NB4 (cell line): ENCODE measurements around the gene SPATA3.

ENCODE experiments used
- POLR2A ChIP-seq: IDR thresholded peaks from 2 replicates; pipeline ENCODE4 v1.6.1; 2011; ENCODE audit warnings: mild to moderate bottlenecking; ENCODE audit not compliant: insufficient read length; ENCODE audit errors: extremely low read depth
- TF ChIP-seq, protein P1 (sequence below): IDR thresholded peaks from one replicate; pipeline ENCODE4 v1.5.1; 2012; ENCODE audit warnings: low read depth, low read length
- TF ChIP-seq, protein P2 (sequence below): IDR thresholded peaks from 2 replicates; pipeline ENCODE4 v1.6.1; 2011; ENCODE audit warnings: low read depth, low read length

DNA sequence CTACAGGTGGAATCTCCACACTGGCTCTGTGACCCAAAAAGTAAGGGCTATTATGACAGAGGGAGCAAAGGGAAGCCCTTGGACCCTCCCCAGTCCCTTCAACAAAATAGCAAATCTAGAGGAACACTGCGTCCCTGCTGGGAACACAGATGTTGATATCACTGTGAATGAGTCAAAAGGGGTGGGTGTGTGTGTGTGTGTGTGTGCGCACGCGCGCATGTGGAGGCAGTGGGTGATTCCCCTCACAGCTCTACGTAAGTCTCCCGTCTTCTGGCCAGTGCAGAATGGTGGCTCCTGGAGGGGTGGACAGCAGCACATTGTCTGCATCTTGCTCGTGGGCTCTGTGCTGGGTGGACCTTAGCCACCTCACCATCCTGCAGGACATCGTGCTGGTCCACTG lies 33.6 kb downstream of the SPATA3 start:
- no peak for TF ChIP-seq POLR2A
- TF ChIP-seq, protein P1, sequence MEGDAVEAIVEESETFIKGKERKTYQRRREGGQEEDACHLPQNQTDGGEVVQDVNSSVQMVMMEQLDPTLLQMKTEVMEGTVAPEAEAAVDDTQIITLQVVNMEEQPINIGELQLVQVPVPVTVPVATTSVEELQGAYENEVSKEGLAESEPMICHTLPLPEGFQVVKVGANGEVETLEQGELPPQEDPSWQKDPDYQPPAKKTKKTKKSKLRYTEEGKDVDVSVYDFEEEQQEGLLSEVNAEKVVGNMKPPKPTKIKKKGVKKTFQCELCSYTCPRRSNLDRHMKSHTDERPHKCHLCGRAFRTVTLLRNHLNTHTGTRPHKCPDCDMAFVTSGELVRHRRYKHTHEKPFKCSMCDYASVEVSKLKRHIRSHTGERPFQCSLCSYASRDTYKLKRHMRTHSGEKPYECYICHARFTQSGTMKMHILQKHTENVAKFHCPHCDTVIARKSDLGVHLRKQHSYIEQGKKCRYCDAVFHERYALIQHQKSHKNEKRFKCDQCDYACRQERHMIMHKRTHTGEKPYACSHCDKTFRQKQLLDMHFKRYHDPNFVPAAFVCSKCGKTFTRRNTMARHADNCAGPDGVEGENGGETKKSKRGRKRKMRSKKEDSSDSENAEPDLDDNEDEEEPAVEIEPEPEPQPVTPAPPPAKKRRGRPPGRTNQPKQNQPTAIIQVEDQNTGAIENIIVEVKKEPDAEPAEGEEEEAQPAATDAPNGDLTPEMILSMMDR: no peak
- TF ChIP-seq, protein P2, sequence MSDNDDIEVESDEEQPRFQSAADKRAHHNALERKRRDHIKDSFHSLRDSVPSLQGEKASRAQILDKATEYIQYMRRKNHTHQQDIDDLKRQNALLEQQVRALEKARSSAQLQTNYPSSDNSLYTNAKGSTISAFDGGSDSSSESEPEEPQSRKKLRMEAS: no peak
